Measurements from ENCODE around the gene KDM4C.
"Not testable (repeated sequence)": the region's sequence is repeated elsewhere in the genome, so short reads cannot be mapped to it uniquely, and the experiment has no call there.

KDM4C gene

GRCh38 chr9:6987381-6987780 lies 229.6 kb downstream of the KDM4C start:
- DNase-seq = no peak

- DNase-seq = no peak
Observed at GRCh38 chr9:6991418-6991817, 233.6 kb downstream of the KDM4C start.

- DNase-seq = no peak
Observed at GRCh38 chr9:6996061-6996854, 238.5 kb downstream of the KDM4C start.

GRCh38 chr9:6997330-6997729 lies 239.6 kb downstream of the KDM4C start:
- DNase-seq = no peak

GRCh38 chr9:6999794-7000193 lies 242.0 kb downstream of the KDM4C start:
- DNase-seq = no peak

- no peak for DNase-seq
Observed at GRCh38 chr9:7001571-7001970, 243.8 kb downstream of the KDM4C start.

GRCh38 chr9:7003861-7004260 lies 246.1 kb downstream of the KDM4C start:
- no peak for DNase-seq

GRCh38 chr9:7006417-7006816 lies 248.6 kb downstream of the KDM4C start:
- DNase-seq = no peak

GRCh38 chr9:7008411-7008810 lies 250.6 kb downstream of the KDM4C start:
- no peak for DNase-seq

GRCh38 chr9:7009065-7009464 lies 251.3 kb downstream of the KDM4C start:
- DNase-seq = no peak

- no peak for DNase-seq
Observed at GRCh38 chr9:7011395-7012067, 253.8 kb downstream of the KDM4C start.

- DNase-seq = no peak
Observed at GRCh38 chr9:7027996-7028395, 270.2 kb downstream of the KDM4C start.

GRCh38 chr9:7028591-7028990 lies 270.8 kb downstream of the KDM4C start:
- no peak for DNase-seq

GRCh38 chr9:7030943-7031342 lies 273.2 kb downstream of the KDM4C start:
- not testable (repeated sequence) for DNase-seq

- DNase-seq = no peak
Observed at GRCh38 chr9:7033076-7034045, 275.6 kb downstream of the KDM4C start.

GRCh38 chr9:7037176-7037575 lies 279.4 kb downstream of the KDM4C start:
- no peak for DNase-seq

GRCh38 chr9:7042124-7042523 lies 284.4 kb downstream of the KDM4C start:
- DNase-seq = no peak

- no peak for DNase-seq
Observed at GRCh38 chr9:7045361-7045760, 287.6 kb downstream of the KDM4C start.

- no peak for DNase-seq
Observed at GRCh38 chr9:7051711-7052110, 293.9 kb downstream of the KDM4C start.

GRCh38 chr9:7053903-7054302 lies 296.1 kb downstream of the KDM4C start:
- no peak for DNase-seq

GRCh38 chr9:7055171-7055903 lies 297.6 kb downstream of the KDM4C start:
- no peak for DNase-seq

GRCh38 chr9:7056254-7056653 lies 298.5 kb downstream of the KDM4C start:
- no peak for DNase-seq

- DNase-seq = no peak
Observed at GRCh38 chr9:7058473-7058872, 300.7 kb downstream of the KDM4C start.

Data from DMS53 (cell line).